GM12878 (cell line): ENCODE results near the gene FMNL2. TPM values are rescaled to one million over a fixed set of nuclear protein-coding genes. Genes with fewer than 3 reads are reported as not detected.

Experiments used
- ATAC-seq: fragments of 200-7000 bp; cut with Tn5 transposase; 3 replicates; pipeline ENCODE4 v1.9.1; 2020; ENCODE audit warnings: mild to moderate bottlenecking, moderate library complexity
- BruUV-seq: library from RNA; stranded (reverse); fragments of 400-500 nt; replicated peaks from 2 replicates; lab custom pipeline; 2021; lab: Mats Ljungman, UMichigan
- CTCF ChIA-PET: fragments of 300-600 bp; sonication (Branson Sonifier 250); formaldehyde crosslinking; extraction: SDS; loops from one replicate; lab custom pipeline; 2021; ENCODE audit warnings: inconsistent platforms; lab: Yijun Ruan, JAX
- POLR2A ChIA-PET: fragments of 350-600 bp; formaldehyde crosslinking; extraction: SDS; loops from one replicate; lab custom pipeline; 2021; ENCODE audit warnings: inconsistent platforms; lab: Charles Lee
- RAD21 ChIA-PET: fragments of 300-600 bp; sonication (Branson Sonifier 250); formaldehyde crosslinking; loops from one replicate; lab custom pipeline; 2023; ENCODE audit warnings: antibody characterized with exemption; ENCODE audit not compliant: unreplicated experiment; lab: Charles Lee
- SMC1A ChIA-PET: fragments of 300-600 bp; sonication (Branson Sonifier 250); formaldehyde crosslinking; loops from one replicate; lab custom pipeline; 2023; ENCODE audit not compliant: unreplicated experiment, uncharacterized antibody; lab: Charles Lee
- DNase-seq: peaks from one replicate; pipeline ENCODE4 v3.0.0-alpha.2; 2011; ENCODE audit warnings: low read depth, low spot score
- FAIRE-seq: peaks from 3 replicates; lab custom pipeline; 2011; peaks lifted over from hg19 to GRCh38; lab: Jason Lieb, UNC
- H2AFZ ChIP-seq: 2 replicates; pipeline ENCODE4 v1.6.0; 2011; ENCODE audit warnings: low read depth, low read length, control low read depth; ENCODE audit not compliant: control insufficient read depth
- H3K27ac ChIP-seq: 2 replicates; pipeline ENCODE4 v1.5.1; 2011; ENCODE audit warnings: control low read depth; ENCODE audit not compliant: control insufficient read depth, insufficient read depth
- H3K27me3 ChIP-seq, 2 experiments: replicated peaks in 1 of 2; 2 replicates each; pipeline versions ENCODE4 v1.6.0 to v1.6.1; 2011; ENCODE audit warnings: low read length in 1 of 2; ENCODE audit not compliant: control insufficient read depth in 2 of 2, insufficient read depth in 2 of 2
- H3K36me3 ChIP-seq, 2 experiments: 2 replicates each; pipeline ENCODE4 v1.5.1; 2011; ENCODE audit warnings: low read length in 1 of 2; ENCODE audit not compliant: control insufficient read depth in 2 of 2, insufficient read depth in 2 of 2
- H3K4me1 ChIP-seq: 2 replicates; pipeline ENCODE4 v1.6.1; 2011; ENCODE audit warnings: mild to moderate bottlenecking, low read length, moderate library complexity, mixed read lengths; ENCODE audit not compliant: control insufficient read depth, insufficient read depth
- H3K4me2 ChIP-seq: 2 replicates; pipeline ENCODE4 v1.6.0; 2011; ENCODE audit warnings: control low read depth; ENCODE audit not compliant: control insufficient read depth, insufficient read depth
- H3K4me3 ChIP-seq: fragments of 200-600 bp; sonication (generic); 2 replicates; pipeline ENCODE4 v1.5.1; 2016
- H3K79me2 ChIP-seq: 2 replicates; pipeline ENCODE4 v1.6.0; 2011; ENCODE audit warnings: low read length; ENCODE audit not compliant: control insufficient read depth, insufficient read depth
- H3K9ac ChIP-seq: 2 replicates; pipeline ENCODE4 v1.8.0; 2011; ENCODE audit warnings: low read length, control low read depth, mixed read lengths; ENCODE audit not compliant: control insufficient read depth, insufficient read depth
- H3K9me3 ChIP-seq: replicated peaks from 3 replicates; pipeline ENCODE4 v1.5.1; 2011; ENCODE audit warnings: mild to moderate bottlenecking, low read length; ENCODE audit not compliant: control insufficient read depth, insufficient read depth
- H4K20me1 ChIP-seq: 2 replicates; pipeline ENCODE4 v1.6.0; 2011; ENCODE audit not compliant: control insufficient read depth, insufficient read depth
- BCL11A ChIP-seq: IDR thresholded peaks from 2 replicates; pipeline ENCODE4 v1.6.1; 2011; ENCODE audit warnings: low read depth, low read length
- CEBPZ ChIP-seq: fragments of 150-350 bp; IDR thresholded peaks from 2 replicates; pipeline ENCODE4 v1.6.1; 2016; ENCODE audit warnings: low read depth, low read length
- IRF5 ChIP-seq: fragments of 450-650 bp; IDR thresholded peaks from 2 replicates; pipeline ENCODE4 v1.6.1; 2017; ENCODE audit warnings: borderline replicate concordance
- LARP7 ChIP-seq: fragments of 450-650 bp; IDR thresholded peaks from 2 replicates; pipeline ENCODE4 v1.6.1; 2017; ENCODE audit warnings: mild to moderate bottlenecking
- MTA2 ChIP-seq: fragments of 450-650 bp; IDR thresholded peaks from 2 replicates; pipeline ENCODE4 v1.6.1; 2016; ENCODE audit warnings: low read depth, mild to moderate bottlenecking, moderate library complexity
- NBN ChIP-seq: fragments of 450-650 bp; IDR thresholded peaks from 2 replicates; pipeline ENCODE4 v1.6.1; 2016
- PML ChIP-seq: IDR thresholded peaks from 2 replicates; pipeline ENCODE4 v1.6.1; 2012; ENCODE audit warnings: low read length, inconsistent platforms
- SMAD5 ChIP-seq: IDR thresholded peaks from 2 replicates; pipeline ENCODE4 v1.6.1; 2016; ENCODE audit warnings: antibody characterized with exemption, low read depth
- ZBTB33 ChIP-seq: fragments of 450-650 bp; IDR thresholded peaks from 2 replicates; pipeline ENCODE4 v1.6.1; 2017; ENCODE audit warnings: mild to moderate bottlenecking
- WGBS: methylation state at CpG from one replicate; pipeline ENCODE4 v1.1.6; 2016; ENCODE audit warnings: low lambda C conversion rate; ENCODE audit not compliant: insufficient replicate concordance, insufficient coverage; ENCODE audit errors: missing lambda C conversion rate; 5-methylcytosine and 5-hydroxymethylcytosine counted together
- in situ Hi-C: fragments of 300-500 bp; cut with MboI; formaldehyde crosslinking; loops from 9 replicates; pipeline ENCODE4 v1.14.3; 2018; ENCODE audit warnings: mixed read lengths
- intact Hi-C: fragments of 100-400 bp; cut with micrococcal nuclease; formaldehyde crosslinking; loops from one replicate; pipeline ENCODE4 v1.14.2; 2022; ENCODE audit not compliant: unreplicated experiment
- polyA plus RNA-seq, 11 experiments: library from polyadenylated mRNA; depleted of rRNA in 4 of 11; unstranded in 6 of 11; stranded (reverse) in 5 of 11; fragments of >200 nt; fragmentation: Nextera tagmentation in 4 of 11; fragmentation: Illumina TruSeq in 1 of 11; extraction: Ambion mirVana in 4 of 11; extraction: Trizol in 1 of 11; gene quantifications; 1 replicate in 1 of 11; 2 replicates in 10 of 11; pipeline versions ENCODE4 v1.2.1 to v1.2.3, GENCODE V29; 2011 to 2016; ENCODE audit warnings: inconsistent platforms in 2 of 11, missing spikeins in 2 of 11, low read depth in 1 of 11
- total RNA-seq, 4 experiments: library from RNA; depleted of rRNA in 3 of 4; stranded (reverse); fragments of >200 nt in 3 of 4; fragmentation: Illumina TruSeq in 1 of 4; extraction: Trizol in 1 of 4; gene quantifications; 2 replicates each; pipeline versions ENCODE4 v1.2.1 to v1.2.3, GENCODE V29; 2013 to 2021

The FMNL2 gene
- total and polyA plus RNA-seq, 10 of the 15 experiments (the other 5 are each of a cell fraction or from before 2014, with no cell fraction given), result 0.13 to 9.9 (median 0.35) TPM

GRCh38 chr2:152492131-152492530 lies 157.2 kb downstream of the FMNL2 start:
- H2AFZ ChIP-seq, result no peak overlapping the region
- FAIRE-seq (no peak), ATAC-seq (no peak), DNase-seq (no peak)
- WGBS, result 36% methylated on average over 5 of the region's 5 CpGs
- no TSS peak for BruUV-seq
- no peaks in the 10 kb centered on the region for H3K9me3 ChIP-seq
- SMC1A ChIA-PET, result interaction anchor here (12.4 kb wide), 1 partner anchor 24 kb away, joined by 98 read pairs; no protein-coding TSS in a partner anchor
- no peaks in the 10 kb centered on the region for H3K36me3 ChIP-seq
- no peak overlapping the region for H3K4me3 ChIP-seq
- H3K27me3 ChIP-seq, result no peaks in the 10 kb centered on the region
- peaks cover 8% of the 10 kb centered on the region for H3K4me1 ChIP-seq
- H3K9ac ChIP-seq, result no peak overlapping the region
- RAD21 ChIA-PET, result no interaction called here
- H3K79me2 ChIP-seq, result no peaks in the 10 kb centered on the region; the same call in 1 of the 2 replicates
- POLR2A ChIA-PET, result no interaction called here
- TF ChIP-seq MTA2 (no peak), BCL11A (no peak), LARP7 (no peak), NBN (no peak), IRF5 (no peak), PML (no peak), CEBPZ (no peak), SMAD5 (no peak), ZBTB33 (no peak)
- intact Hi-C loops, result no loop called here
- no peaks in the 10 kb centered on the region for H4K20me1 ChIP-seq
- in situ Hi-C loops, result no loop called here
- no peak overlapping the region for H3K27ac ChIP-seq
- CTCF ChIA-PET, result interaction anchor here (0.6 to 2.0 kb wide), 2 partner anchors 62 to 143 kb away, joined by 4 to 5 read pairs; no protein-coding TSS in a partner anchor
- H3K4me2 ChIP-seq, result no peak overlapping the region
